IPS-NIHi7 (cell line): ENCODE results near the gene KDM5B.
"Not testable (repeated sequence)": the region's sequence is repeated elsewhere in the genome, so short reads cannot be mapped to it uniquely, and the experiment has no call there.

Source experiments
- DNase-seq: peaks from one replicate; pipeline ENCODE4 v3.0.0; 2012; ENCODE audit warnings: mixed read lengths; ENCODE audit errors: extremely low spot score

KDM5B gene

GRCh38 chr1:202807926-202808757, at the start of gene KDM5B:
KDM5B (minus strand) TSS chr1:202808421; CDS start chr1:202808305, 116 bp downstream.
- DNase-seq: peak; percentile 67

- DNase-seq: no peak
Measured at GRCh38 chr1:202857136-202857610, 49.0 kb upstream of the KDM5B start.

- no peak for DNase-seq
Measured at GRCh38 chr1:202856014-202856413, 47.8 kb upstream of the KDM5B start.

- no peak for DNase-seq
Measured at GRCh38 chr1:202854787-202855186, 46.6 kb upstream of the KDM5B start.

GRCh38 chr1:202852163-202852904, 44.1 kb upstream of the KDM5B start:
- peak; percentile 89 for DNase-seq

- DNase-seq: no peak
Measured at GRCh38 chr1:202850593-202851362, 42.6 kb upstream of the KDM5B start.

- no peak for DNase-seq
Measured at GRCh38 chr1:202848191-202848542, 39.9 kb upstream of the KDM5B start.

- peak; percentile 48 for DNase-seq
Measured at GRCh38 chr1:202844935-202845334, 36.7 kb upstream of the KDM5B start.

- DNase-seq: no peak
Measured at GRCh38 chr1:202844259-202844658, 36.0 kb upstream of the KDM5B start.

- DNase-seq: no peak
Measured at GRCh38 chr1:202843081-202843480, 34.9 kb upstream of the KDM5B start.

- DNase-seq: no peak
Measured at GRCh38 chr1:202837746-202838262, 29.6 kb upstream of the KDM5B start.

- DNase-seq: no peak
Measured at GRCh38 chr1:202836623-202837403, 28.6 kb upstream of the KDM5B start.

GRCh38 chr1:202835548-202836072, 27.4 kb upstream of the KDM5B start:
- DNase-seq: peak; percentile 62

GRCh38 chr1:202834771-202835547, 26.7 kb upstream of the KDM5B start:
- DNase-seq: peak; percentile 18

- DNase-seq: no peak
Measured at GRCh38 chr1:202831906-202832305, 23.7 kb upstream of the KDM5B start.

- not testable (repeated sequence) for DNase-seq
Measured at GRCh38 chr1:202829223-202829622, 21.0 kb upstream of the KDM5B start.

GRCh38 chr1:202825748-202826147, 17.5 kb upstream of the KDM5B start:
- no peak for DNase-seq

- DNase-seq: no peak
Measured at GRCh38 chr1:202821467-202821866, 13.2 kb upstream of the KDM5B start.

GRCh38 chr1:202818819-202819218, 10.6 kb upstream of the KDM5B start:
- DNase-seq: no peak

- DNase-seq: no peak
Measured at GRCh38 chr1:202815120-202815519, 6.9 kb upstream of the KDM5B start.
